ACC112 (cell line): Measurements from ENCODE around the gene LAMA5.

Experiments used
- H2AFZ ChIP-seq: fragments of 200-600 bp; sonication (generic); one replicate; pipeline ENCODE4 v1.6.0; 2017; ENCODE audit warnings: antibody characterized with exemption, low read length; ENCODE audit not compliant: unreplicated experiment
- H3K27ac ChIP-seq: fragments of 200-600 bp; sonication (generic); 2 replicates; pipeline ENCODE4 v1.5.1; 2014; ENCODE audit warnings: low read depth, mild to moderate bottlenecking, antibody characterized with exemption, low read length, moderate library complexity
- H3K27me3 ChIP-seq: fragments of 200-600 bp; sonication (generic); 2 replicates; pipeline ENCODE4 v1.6.1; 2014; ENCODE audit warnings: mild to moderate bottlenecking, antibody characterized with exemption, low read length, moderate library complexity, mixed read lengths; ENCODE audit not compliant: insufficient read depth
- H3K36me3 ChIP-seq: fragments of 200-600 bp; sonication (generic); 2 replicates; pipeline ENCODE4 v1.6.1; 2016; ENCODE audit warnings: mild to moderate bottlenecking, antibody characterized with exemption, low read length, moderate library complexity, mixed read lengths; ENCODE audit not compliant: insufficient read depth
- H3K4me1 ChIP-seq: fragments of 200-600 bp; sonication (generic); one replicate; pipeline ENCODE4 v1.6.1; 2016; ENCODE audit warnings: low read length, mixed read lengths; ENCODE audit not compliant: insufficient read depth, unreplicated experiment, control insufficient read depth
- H3K4me3 ChIP-seq: fragments of 200-600 bp; sonication (generic); 2 replicates; pipeline ENCODE4 v1.5.1; 2014; ENCODE audit warnings: mild to moderate bottlenecking, low read depth, low read length
- H3K79me2 ChIP-seq: fragments of 200-600 bp; sonication (generic); one replicate; pipeline ENCODE4 v1.6.0; 2016; ENCODE audit warnings: low read length; ENCODE audit not compliant: control insufficient read depth, unreplicated experiment, insufficient read depth

The LAMA5 gene

GRCh38 chr20:62360854-62361798 lies 6.0 kb downstream of the LAMA5 start:
- H3K79me2 ChIP-seq: no peaks in the 10 kb centered on the region
- no peak overlapping the region for H3K27ac ChIP-seq
- peaks cover 69% of the 10 kb centered on the region for H3K4me1 ChIP-seq
- H3K27me3 ChIP-seq: no peaks in the 10 kb centered on the region
- H3K36me3 ChIP-seq: no peaks in the 10 kb centered on the region
- no peak overlapping the region for H2AFZ ChIP-seq
- no peak overlapping the region for H3K4me3 ChIP-seq

- no peak overlapping the region for H2AFZ ChIP-seq
- no peaks in the 10 kb centered on the region for H3K79me2 ChIP-seq
- H3K27me3 ChIP-seq: no peaks in the 10 kb centered on the region
- no peaks in the 10 kb centered on the region for H3K36me3 ChIP-seq
- peaks cover 75% of the 10 kb centered on the region for H3K4me1 ChIP-seq
- H3K4me3 ChIP-seq: no peak overlapping the region
- peak overlapping the region; percentile 67 for H3K27ac ChIP-seq
Observed at GRCh38 chr20:62359491-62360121, 7.5 kb downstream of the LAMA5 start.

- peak overlapping the region; percentile 67 for H3K27ac ChIP-seq
- no peak overlapping the region for H2AFZ ChIP-seq
- H3K4me1 ChIP-seq: peaks cover 70% of the 10 kb centered on the region
- H3K4me3 ChIP-seq: no peak overlapping the region
- no peaks in the 10 kb centered on the region for H3K36me3 ChIP-seq
- H3K27me3 ChIP-seq: no peaks in the 10 kb centered on the region
- no peaks in the 10 kb centered on the region for H3K79me2 ChIP-seq
Observed at GRCh38 chr20:62359043-62359490, 8.0 kb downstream of the LAMA5 start.

- Histone ChIP-seq H3K4me3 (no peak overlapping the region), H3K79me2 (no peaks in the 10 kb centered on the region), H3K4me1 (peaks cover 63% of the 10 kb centered on the region), H3K36me3 (no peaks in the 10 kb centered on the region), H3K27me3 (no peaks in the 10 kb centered on the region), H3K27ac (peak overlapping the region; percentile 67), H2AFZ (no peak overlapping the region)
Observed at GRCh38 chr20:62358171-62359042, 8.7 kb downstream of the LAMA5 start.

GRCh38 chr20:62357681-62358080 lies 9.4 kb downstream of the LAMA5 start:
- peak overlapping the region; percentile 67; the same call in 1 of the 2 replicates for H3K27ac ChIP-seq
- H3K79me2 ChIP-seq: no peaks in the 10 kb centered on the region
- no peaks in the 10 kb centered on the region for H3K27me3 ChIP-seq
- peak overlapping the region; percentile 18 for H3K4me3 ChIP-seq
- no peaks in the 10 kb centered on the region for H3K36me3 ChIP-seq
- H2AFZ ChIP-seq: no peak overlapping the region
- H3K4me1 ChIP-seq: peaks cover 65% of the 10 kb centered on the region

- H3K79me2 ChIP-seq: no peaks in the 10 kb centered on the region
- H3K27ac ChIP-seq: peak overlapping the region; percentile 67; the same call in 1 of the 2 replicates
- H3K4me1 ChIP-seq: peaks cover 68% of the 10 kb centered on the region
- H2AFZ ChIP-seq: no peak overlapping the region
- H3K4me3 ChIP-seq: peak overlapping the region; percentile 18
- no peaks in the 10 kb centered on the region for H3K27me3 ChIP-seq
- no peaks in the 10 kb centered on the region for H3K36me3 ChIP-seq
Observed at GRCh38 chr20:62357187-62357667, 9.9 kb downstream of the LAMA5 start.

GRCh38 chr20:62356589-62357186 lies 10.4 kb downstream of the LAMA5 start:
- H3K4me1 ChIP-seq: peaks cover 68% of the 10 kb centered on the region
- H3K79me2 ChIP-seq: no peaks in the 10 kb centered on the region

GRCh38 chr20:62355878-62356588 lies 11.1 kb downstream of the LAMA5 start:
- no peaks in the 10 kb centered on the region for H3K27me3 ChIP-seq
- peak overlapping the region; percentile 29; the same call in 1 of the 2 replicates for H3K27ac ChIP-seq
- H3K36me3 ChIP-seq: no peaks in the 10 kb centered on the region
- H3K79me2 ChIP-seq: no peaks in the 10 kb centered on the region
- H3K4me1 ChIP-seq: peaks cover 65% of the 10 kb centered on the region
- H3K4me3 ChIP-seq: no peak overlapping the region
- H2AFZ ChIP-seq: no peak overlapping the region

More at GRCh38 chr20:62356589-62357186, 10.4 kb downstream of the LAMA5 start:
- Histone ChIP-seq H3K36me3 (no peaks in the 10 kb centered on the region), H3K4me3 (no peak overlapping the region), H3K27ac (peak overlapping the region; percentile 29; the same call in 1 of the 2 replicates), H3K27me3 (no peaks in the 10 kb centered on the region), H2AFZ (no peak overlapping the region)

GRCh38 chr20:62355516-62355877 lies 11.6 kb downstream of the LAMA5 start:
- no peak overlapping the region for H3K4me3 ChIP-seq
- H3K4me1 ChIP-seq: peaks cover 60% of the 10 kb centered on the region
- H3K79me2 ChIP-seq: no peaks in the 10 kb centered on the region
- peak overlapping the region; percentile 29; the same call in 1 of the 2 replicates for H3K27ac ChIP-seq
- no peaks in the 10 kb centered on the region for H3K27me3 ChIP-seq
- H3K36me3 ChIP-seq: no peaks in the 10 kb centered on the region
- H2AFZ ChIP-seq: no peak overlapping the region
